Stomach (tissue), 9 donors: ENCODE results near the gene IL6ST. TPM values are rescaled to one million over a fixed set of nuclear protein-coding genes. Genes with fewer than 3 reads are reported as not detected.

Source experiments
- DNase-seq, 2 donors: peaks; one replicate each; pipeline versions ENCODE4 v3.0.0 to v3.0.0-alpha.2; 2013 to 2019
- H3K27ac ChIP-seq, 5 donors: fragments of 200-600 bp in 4 of 5; sonication (generic) in 4 of 5; one replicate each; pipeline ENCODE4 v1.5.1; 2013 to 2019; ENCODE audit warnings: mild to moderate bottlenecking in 1 of 5, moderate library complexity in 1 of 5
- H3K27me3 ChIP-seq, 3 donors: fragments of 200-600 bp; sonication (generic); one replicate each; pipeline ENCODE4 v1.5.1; 2017 to 2019; ENCODE audit warnings: mixed run types in 1 of 3
- H3K36me3 ChIP-seq, 4 donors: fragments of 200-600 bp; sonication (generic); 1 replicate in 3 of 4; 2 replicates in 1 of 4; pipeline ENCODE4 v1.5.1; 2016 to 2019
- H3K4me1 ChIP-seq, 4 donors: fragments of 200-600 bp; sonication (generic); one replicate each; pipeline ENCODE4 v1.5.1; 2016 to 2019
- H3K4me3 ChIP-seq, 4 donors: fragments of 200-600 bp; sonication (generic) in 3 of 4; one replicate each; pipeline ENCODE4 v1.5.1; 2016 to 2019; ENCODE audit warnings: mild to moderate bottlenecking in 1 of 4
- H3K9me3 ChIP-seq, 4 donors: fragments of 200-600 bp; sonication (generic); one replicate each; pipeline ENCODE4 v1.5.1; 2016 to 2019
- CTCF ChIP-seq, 7 experiments: fragments of 450-650 bp in 4 of 7; fragments of 200-600 bp in 3 of 7; sonication (generic) in 3 of 7; IDR thresholded peaks; one replicate each; pipeline ENCODE4 v1.5.1; 2016 to 2019; ENCODE audit warnings: antibody characterized with exemption in 7 of 7, control low read depth in 2 of 7, mild to moderate bottlenecking in 1 of 7
- EP300 ChIP-seq: sonication (generic); formaldehyde crosslinking; IDR thresholded peaks from one replicate; pipeline ENCODE4 v1.6.1; 2017; ENCODE audit warnings: antibody characterized with exemption
- POLR2A ChIP-seq, 4 donors: fragments of 450-650 bp; IDR thresholded peaks; one replicate each; pipeline ENCODE4 v1.6.1; 2016; ENCODE audit warnings: antibody characterized with exemption in 4 of 4, control low read depth in 2 of 4, mild to moderate bottlenecking in 1 of 4, moderate library complexity in 1 of 4
- POLR2AphosphoS5 ChIP-seq, 3 donors: sonication (generic); formaldehyde crosslinking; IDR thresholded peaks; one replicate each; pipeline ENCODE4 v1.6.1; 2016; ENCODE audit warnings: antibody characterized with exemption in 3 of 3
- WGBS, 5 donors: extraction: QIAGEN DNeasy Blood & Tissue Kit in 3 of 5; methylation state at CpG; one replicate each; pipeline versions ENCODE4 v1.1.5 to v1.1.7; 2013 to 2018; 5-methylcytosine and 5-hydroxymethylcytosine counted together
- intact Hi-C: fragments of 100-400 bp; cut with DNase I; formaldehyde crosslinking; loops from one replicate; pipeline ENCODE4 v1.15.1; 2023; ENCODE audit warnings: low total_unique reads
- polyA plus RNA-seq, 3 donors: library from polyadenylated mRNA; stranded (reverse); fragments of 200-250 nt; gene quantifications; one replicate each; pipeline ENCODE4 v1.2.3, GENCODE V29; 2013
- total RNA-seq, 5 donors: library from RNA; depleted of rRNA; stranded (reverse); fragments of >200 nt; gene quantifications; one replicate each; pipeline versions ENCODE4 v1.1.0 to v1.2.3, GENCODE V29; 2014 to 2016
- donor health status: healthy with polysubstance abuse.
- donor health status: Bipolar disorder and iron deficiency.
- donor health status: healthy.

The IL6ST gene
- total and polyA plus RNA-seq, 8 donors: 18.5 to 466 (median 53.6) TPM

DNA sequence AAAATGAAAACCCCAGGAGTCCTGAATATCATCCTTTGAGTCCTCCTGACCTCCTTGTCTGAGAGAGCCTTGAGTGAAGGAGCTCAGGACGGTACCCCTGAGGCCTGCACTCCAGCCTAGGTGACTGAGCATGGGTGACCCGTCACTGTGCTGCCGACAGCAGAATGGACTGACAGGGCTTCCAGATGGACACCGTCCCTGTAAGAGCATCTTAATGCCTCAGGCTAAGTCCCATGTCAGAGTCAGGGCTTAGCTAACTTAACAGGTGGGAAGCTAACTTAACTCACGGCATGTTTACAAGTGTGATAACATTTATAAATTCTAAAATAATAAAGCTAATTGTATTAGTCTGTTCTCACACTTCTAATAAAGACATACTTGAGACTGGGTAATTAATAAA is 68.3 kb downstream of the IL6ST start:
- DNase-seq: no peak
- intact Hi-C loops: no loop called here
- TF ChIP-seq EP300: no peak
- TF ChIP-seq POLR2AphosphoS5 (IDR thresholded peaks at IDR 0.05): no peak
- no peak for TF ChIP-seq CTCF (IDR thresholded peaks at IDR 0.05)
- no peak for TF ChIP-seq POLR2A (IDR thresholded peaks at IDR 0.05)
- Histone ChIP-seq H3K4me1 (peaks cover 0 to 4% (median 0%) of the 10 kb centered on the region in 4 donors), H3K27me3 (no peaks in the 10 kb centered on the region), H3K27ac (no peak overlapping the region), H3K36me3 (no peaks in the 10 kb centered on the region), H3K4me3 (no peak overlapping the region), H3K9me3 (no peaks in the 10 kb centered on the region)
- WGBS, 5 donors: 82 to 91% (median 86%) methylated on average over 5 of the region's 5 CpGs

- Histone ChIP-seq H3K27ac (no peak overlapping the region), H3K36me3 (no peaks in the 10 kb centered on the region), H3K4me1 (peaks cover 0 to 4% (median 0%) of the 10 kb centered on the region in 4 donors), H3K27me3 (no peaks in the 10 kb centered on the region), H3K9me3 (no peaks in the 10 kb centered on the region), H3K4me3 (no peak overlapping the region)
- TF ChIP-seq EP300 (no peak), POLR2AphosphoS5 (IDR thresholded peaks at IDR 0.05) (no peak), POLR2A (IDR thresholded peaks at IDR 0.05) (no peak), CTCF (IDR thresholded peaks at IDR 0.05) (no peak)
- intact Hi-C loops: no loop called here
- 58 to 77% (median 64%) methylated on average over 5 of the region's 5 CpGs for WGBS, 5 donors
- no peak for DNase-seq
Measured at GRCh38 chr5:55925712-55926111, 69.1 kb downstream of the IL6ST start.

DNA sequence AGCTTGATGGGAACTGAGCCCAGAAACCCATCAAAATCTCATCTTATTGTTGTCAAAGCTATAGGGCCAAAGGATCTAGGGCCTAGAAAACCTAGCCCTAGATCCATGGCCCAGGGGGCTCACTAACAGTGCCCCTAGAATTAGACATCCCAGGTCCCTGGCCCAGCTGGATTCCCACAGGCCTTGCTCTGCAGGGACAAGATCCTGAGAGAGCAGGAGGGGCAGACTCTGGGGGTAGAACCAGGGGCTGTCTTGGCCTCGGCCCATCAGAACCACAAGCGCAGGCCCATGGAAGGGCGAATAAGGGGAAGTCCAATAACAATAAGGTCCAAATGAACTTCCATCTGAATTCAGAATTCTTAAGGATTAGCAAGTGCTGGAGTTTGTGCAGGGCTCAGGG is 69.6 kb downstream of the IL6ST start:
- WGBS, 5 donors: 93 to 100% (median 96%) methylated on average over 3 of the region's 3 CpGs
- no peak overlapping the region for H3K27ac ChIP-seq
- intact Hi-C loops: no loop called here
- no peaks in the 10 kb centered on the region for H3K27me3 ChIP-seq
- DNase-seq: no peak
- H3K4me1 ChIP-seq: peaks cover 0 to 4% (median 0%) of the 10 kb centered on the region in 4 donors
- no peak for TF ChIP-seq CTCF (IDR thresholded peaks at IDR 0.05)
- TF ChIP-seq EP300: no peak
- no peak for TF ChIP-seq POLR2AphosphoS5 (IDR thresholded peaks at IDR 0.05)
- no peak for TF ChIP-seq POLR2A (IDR thresholded peaks at IDR 0.05)
- H3K9me3 ChIP-seq: no peaks in the 10 kb centered on the region
- no peaks in the 10 kb centered on the region for H3K36me3 ChIP-seq
- no peak overlapping the region for H3K4me3 ChIP-seq

- Histone ChIP-seq H3K9me3 (no peaks in the 10 kb centered on the region), H3K27me3 (no peaks in the 10 kb centered on the region), H3K27ac (no peak overlapping the region), H3K4me3 (no peak overlapping the region), H3K36me3 (no peaks in the 10 kb centered on the region), H3K4me1 (peaks cover 0 to 4% (median 0%) of the 10 kb centered on the region in 4 donors)
- DNase-seq: no peak
- WGBS, 5 donors: 84 to 96% (median 90%) methylated on average over 11 of the region's 11 CpGs
- intact Hi-C loops: no loop called here
- TF ChIP-seq CTCF (IDR thresholded peaks at IDR 0.05) (no peak), POLR2A (IDR thresholded peaks at IDR 0.05) (no peak), EP300 (no peak), POLR2AphosphoS5 (IDR thresholded peaks at IDR 0.05) (no peak)
Measured at GRCh38 chr5:55924744-55925143, 70.0 kb downstream of the IL6ST start.
